ENCODE measurements around the gene WNT1. TPM values are rescaled to one million over a fixed set of nuclear protein-coding genes. Genes with fewer than 3 reads are reported as not detected.

The WNT1 gene
- total and polyA plus RNA-seq, 10 of the 15 experiments (the other 5 are each of a cell fraction or from before 2014, with no cell fraction given) = not detected

GRCh38 chr12:49010092-49010668 is 32.1 kb downstream of the WNT1 start:
- Histone ChIP-seq H3K4me3 (no peak overlapping the region), H3K9ac (ENCODE audit: control insufficient read depth, insufficient read depth, low read length) (no peak overlapping the region), H3K4me2 (ENCODE audit: control insufficient read depth, insufficient read depth) (no peak overlapping the region), H3K27me3 (replicated peaks in 1 of 2; ENCODE audit: control insufficient read depth in 2 of 2, insufficient read depth in 2 of 2, low read length in 1 of 2) (no peaks in the 10 kb centered on the region), H2AFZ (ENCODE audit: control insufficient read depth, low read depth, low read length) (no peak overlapping the region), H4K20me1 (ENCODE audit: control insufficient read depth, insufficient read depth) (no peaks in the 10 kb centered on the region), H3K4me1 (ENCODE audit: control insufficient read depth, insufficient read depth, low read length) (no peaks in the 10 kb centered on the region), H3K79me2 (ENCODE audit: control insufficient read depth, insufficient read depth, low read length) (peaks cover 4% of the 10 kb centered on the region), H3K36me3 (ENCODE audit: control insufficient read depth in 2 of 2, insufficient read depth in 2 of 2, low read length in 1 of 2) (peaks cover 0 to 21% of the 10 kb centered on the region in 2 experiments; a peak in 3 of 4 replicates), H3K27ac (ENCODE audit: control insufficient read depth, insufficient read depth) (no peak overlapping the region), H3K9me3 (replicated peaks; ENCODE audit: control insufficient read depth, insufficient read depth, low read length) (no peaks in the 10 kb centered on the region)
- TF ChIP-seq ZBTB11 (CRISPR knock-in tag; IDR thresholded peaks at IDR 0.05) (no peak), ZZZ3 (IDR thresholded peaks at IDR 0.05; ENCODE audit: control insufficient read depth, insufficient read length, low read depth) (no peak), NR2C1 (IDR thresholded peaks at IDR 0.05) (no peak), RAD21 (IDR thresholded peaks at IDR 0.05; ENCODE audit: insufficient read depth, low read depth, low read length) (no peak)
- TF ChIP-seq, protein P1, sequence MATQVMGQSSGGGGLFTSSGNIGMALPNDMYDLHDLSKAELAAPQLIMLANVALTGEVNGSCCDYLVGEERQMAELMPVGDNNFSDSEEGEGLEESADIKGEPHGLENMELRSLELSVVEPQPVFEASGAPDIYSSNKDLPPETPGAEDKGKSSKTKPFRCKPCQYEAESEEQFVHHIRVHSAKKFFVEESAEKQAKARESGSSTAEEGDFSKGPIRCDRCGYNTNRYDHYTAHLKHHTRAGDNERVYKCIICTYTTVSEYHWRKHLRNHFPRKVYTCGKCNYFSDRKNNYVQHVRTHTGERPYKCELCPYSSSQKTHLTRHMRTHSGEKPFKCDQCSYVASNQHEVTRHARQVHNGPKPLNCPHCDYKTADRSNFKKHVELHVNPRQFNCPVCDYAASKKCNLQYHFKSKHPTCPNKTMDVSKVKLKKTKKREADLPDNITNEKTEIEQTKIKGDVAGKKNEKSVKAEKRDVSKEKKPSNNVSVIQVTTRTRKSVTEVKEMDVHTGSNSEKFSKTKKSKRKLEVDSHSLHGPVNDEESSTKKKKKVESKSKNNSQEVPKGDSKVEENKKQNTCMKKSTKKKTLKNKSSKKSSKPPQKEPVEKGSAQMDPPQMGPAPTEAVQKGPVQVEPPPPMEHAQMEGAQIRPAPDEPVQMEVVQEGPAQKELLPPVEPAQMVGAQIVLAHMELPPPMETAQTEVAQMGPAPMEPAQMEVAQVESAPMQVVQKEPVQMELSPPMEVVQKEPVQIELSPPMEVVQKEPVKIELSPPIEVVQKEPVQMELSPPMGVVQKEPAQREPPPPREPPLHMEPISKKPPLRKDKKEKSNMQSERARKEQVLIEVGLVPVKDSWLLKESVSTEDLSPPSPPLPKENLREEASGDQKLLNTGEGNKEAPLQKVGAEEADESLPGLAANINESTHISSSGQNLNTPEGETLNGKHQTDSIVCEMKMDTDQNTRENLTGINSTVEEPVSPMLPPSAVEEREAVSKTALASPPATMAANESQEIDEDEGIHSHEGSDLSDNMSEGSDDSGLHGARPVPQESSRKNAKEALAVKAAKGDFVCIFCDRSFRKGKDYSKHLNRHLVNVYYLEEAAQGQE (IDR thresholded peaks at IDR 0.05; ENCODE audit: low read depth, low read length) = no peak
- RAD21 ChIA-PET (ENCODE audit: unreplicated experiment) = no interaction called here
- no peak for FAIRE-seq
- intact Hi-C loops (cut with micrococcal nuclease; ENCODE audit: unreplicated experiment) = no loop called here
- no peak for ATAC-seq
- POLR2A ChIA-PET = interaction anchor here (2.4 kb wide), 1 partner anchor 10 kb away, joined by 6 read pairs; no protein-coding TSS in a partner anchor
- SMC1A ChIA-PET (ENCODE audit: uncharacterized antibody, unreplicated experiment) = interaction anchor here (0.5 kb wide), 1 partner anchor 257 kb away, joined by 3 read pairs; no protein-coding TSS in a partner anchor
- in situ Hi-C loops (cut with MboI) = no loop called here
- CTCF ChIA-PET = interaction anchor here (0.7 to 11.1 kb wide), 4 partner anchors 13 to 158 kb away, joined by 3 to 172 read pairs (median 7); partner anchors contain the start of genes DDN and DDX23
- no TSS peak for BruUV-seq (replicated peaks)
- WGBS (ENCODE audit: insufficient coverage, insufficient replicate concordance, low lambda C conversion rate, missing lambda C conversion rate) = 100% methylated on average over 3 of the region's 3 CpGs
- DNase-seq (ENCODE audit: low read depth, low spot score) = no peak

Data from GM12878 (cell line).